HCT116 (cell line): ENCODE measurements around the gene LCN15. TPM values are rescaled to one million over a fixed set of nuclear protein-coding genes. Genes with fewer than 3 reads are reported as not detected.

Experiments used
- ATAC-seq: fragments of 200-7000 bp; cut with Tn5 transposase; 2 replicates; pipeline ENCODE4 v1.9.1; 2020; ENCODE audit warnings: mild to moderate bottlenecking, moderate library complexity
- BruUV-seq: library from RNA; stranded (reverse); fragments of 400-500 nt; replicated peaks from 2 replicates; lab custom pipeline; 2021; lab: Mats Ljungman, UMichigan
- CTCF ChIA-PET: fragments of 300-600 bp; sonication (Branson Sonifier 250); formaldehyde crosslinking; loops from one replicate; lab custom pipeline; 2021; ENCODE audit warnings: antibody characterized with exemption; lab: Charles Lee
- POLR2A ChIA-PET: fragments of 300-600, 350-600 bp; sonication (Branson Sonifier 250); formaldehyde crosslinking; loops from one replicate; lab custom pipeline; 2021; ENCODE audit warnings: antibody characterized with exemption; lab: Charles Lee
- RAD21 ChIA-PET, 2 experiments: fragments of 300-600 bp; sonication (Branson Sonifier 250); formaldehyde crosslinking; loops; one replicate each; lab custom pipeline; 2023; ENCODE audit warnings: low total read pairs in 2 of 2; ENCODE audit not compliant: uncharacterized antibody in 2 of 2, unreplicated experiment in 2 of 2, low non-redundant PET in 1 of 2; lab: Charles Lee
- DNase-seq: peaks from one replicate; pipeline ENCODE4 v3.0.0-alpha.2; 2010; ENCODE audit warnings: low read depth, low spot score
- H2AFZ ChIP-seq: fragments of 200-600 bp; shearing (Covaris generic), sonication (generic); 2 replicates; pipeline ENCODE4 v1.6.1; 2017; ENCODE audit warnings: low read depth, mixed run types, mixed read lengths, antibody characterized with exemption, low read length; ENCODE audit not compliant: poor library complexity, severe bottlenecking
- H3K27ac ChIP-seq: 2 replicates; pipeline ENCODE4 v1.5.1; 2012; ENCODE audit warnings: low read depth, low read length
- H3K27me3 ChIP-seq: fragments of 200-600 bp; sonication (generic); 2 replicates; pipeline ENCODE4 v1.6.1; 2016; ENCODE audit warnings: mixed run types, low read length, mixed read lengths; ENCODE audit not compliant: insufficient read depth
- H3K36me3 ChIP-seq, 2 experiments: fragments of 200-500 bp in 1 of 2; fragments of 200-600 bp in 1 of 2; sonication (Bioruptor generic) in 1 of 2; sonication (generic) in 1 of 2; 2 replicates each; pipeline versions ENCODE4 v1.5.1 to v1.6.1; 2014 to 2016; ENCODE audit warnings: low read length in 2 of 2, inconsistent platforms in 1 of 2, mixed read lengths in 1 of 2, mixed run types in 1 of 2; ENCODE audit not compliant: insufficient read depth in 2 of 2, control insufficient read depth in 1 of 2
- H3K4me1 ChIP-seq, 2 experiments: fragments of 200-600 bp in 1 of 2; sonication (generic) in 1 of 2; 2 replicates each; pipeline versions ENCODE4 v1.5.1 to v1.6.1; 2012 to 2017; ENCODE audit warnings: low read length in 2 of 2, inconsistent platforms in 1 of 2, mild to moderate bottlenecking in 1 of 2, mixed read lengths in 1 of 2, mixed run types in 1 of 2, moderate library complexity in 1 of 2; ENCODE audit not compliant: insufficient read depth in 2 of 2, control insufficient read depth in 1 of 2
- H3K4me2 ChIP-seq: fragments of 200-600 bp; sonication (generic); 2 replicates; pipeline ENCODE4 v1.6.1; 2017; ENCODE audit warnings: mixed run types, low read length, mixed read lengths
- H3K4me3 ChIP-seq, 2 experiments: fragments of 200-600 bp in 1 of 2; sonication (generic) in 1 of 2; replicated peaks in 1 of 2; 2 replicates each; pipeline ENCODE4 v1.5.1; 2011 to 2016; ENCODE audit warnings: low read length in 2 of 2, control low read depth in 1 of 2, low read depth in 1 of 2, mild to moderate bottlenecking in 1 of 2, mixed read lengths in 1 of 2, mixed run types in 1 of 2
- H3K79me2 ChIP-seq: fragments of 200-600 bp; sonication (generic); 2 replicates; pipeline ENCODE4 v1.6.1; 2017; ENCODE audit warnings: mild to moderate bottlenecking, mixed run types, low read length, moderate library complexity, mixed read lengths; ENCODE audit not compliant: insufficient read depth
- H3K9ac ChIP-seq: fragments of 200-600 bp; sonication (generic); 2 replicates; pipeline ENCODE4 v1.6.1; 2016; ENCODE audit warnings: low read length, mixed read lengths
- H3K9me2 ChIP-seq: fragments of 200-600 bp; sonication (generic), shearing (Covaris generic); 2 replicates; pipeline ENCODE4 v1.6.1; 2017; ENCODE audit warnings: mixed run types, mild to moderate bottlenecking, moderate library complexity; ENCODE audit not compliant: insufficient read depth
- H3K9me3 ChIP-seq, 2 experiments: fragments of 200-500 bp in 1 of 2; fragments of 200-600 bp in 1 of 2; sonication (Bioruptor generic) in 1 of 2; sonication (generic) in 1 of 2; 2 replicates each; pipeline ENCODE4 v1.6.1; 2014 to 2017; ENCODE audit warnings: low read length in 2 of 2, mixed read lengths in 2 of 2, inconsistent platforms in 1 of 2, low read depth in 1 of 2, mild to moderate bottlenecking in 1 of 2, mixed run types in 1 of 2, moderate library complexity in 1 of 2; ENCODE audit not compliant: control insufficient read depth in 1 of 2, insufficient read depth in 1 of 2
- H4K20me1 ChIP-seq: fragments of 200-600 bp; sonication (generic), shearing (Covaris generic); 2 replicates; pipeline ENCODE4 v1.6.1; 2017; ENCODE audit warnings: mixed run types, mild to moderate bottlenecking, moderate library complexity; ENCODE audit not compliant: insufficient read depth
- POLR2AphosphoS5 ChIP-seq: IDR thresholded peaks from 2 replicates; pipeline ENCODE4 v1.6.1; 2011; ENCODE audit warnings: mild to moderate bottlenecking, low read depth, low read length, moderate library complexity
- SIN3A ChIP-seq: IDR thresholded peaks from 2 replicates; pipeline ENCODE4 v1.6.1; 2012; ENCODE audit warnings: low read depth
- SP1 ChIP-seq: IDR thresholded peaks from 2 replicates; pipeline ENCODE4 v1.6.1; 2012; ENCODE audit warnings: low read depth
- TCF7L2 ChIP-seq: IDR thresholded peaks from 2 replicates; pipeline ENCODE4 v1.7.0; 2011; ENCODE audit warnings: borderline replicate concordance, inconsistent platforms; ENCODE audit not compliant: insufficient read depth, insufficient read length; ENCODE audit errors: extremely low read depth
- intact Hi-C: fragments of 100-400 bp; cut with micrococcal nuclease; formaldehyde crosslinking; loops from 2 replicates; pipeline ENCODE4 v1.10.0; 2022
- total RNA-seq: library from RNA; stranded (reverse); gene quantifications from one replicate; pipeline ENCODE4 v1.2.1, GENCODE V29; 2021; ENCODE audit not compliant: unreplicated experiment
- TF ChIP-seq, protein P1 (sequence below): IDR thresholded peaks from 2 replicates; pipeline ENCODE4 v1.6.1; 2011; ENCODE audit warnings: mild to moderate bottlenecking, low read length, moderate library complexity; ENCODE audit not compliant: insufficient replicate concordance; ENCODE audit errors: extremely low read depth
- TF ChIP-seq, protein P2 (sequence below), 3 experiments: fragments of 200-600 bp in 1 of 3; sonication (generic) in 1 of 3; IDR thresholded peaks in 2 of 3; conservative IDR thresholded peaks in 1 of 3; 2 replicates each; pipeline ENCODE4 v1.5.1; 2012 to 2017; ENCODE audit warnings: low read depth in 2 of 3, low read length in 2 of 3, antibody characterized with exemption in 1 of 3, borderline replicate concordance in 1 of 3, control low read depth in 1 of 3, mild to moderate bottlenecking in 1 of 3, mixed read lengths in 1 of 3, mixed run types in 1 of 3, moderate library complexity in 1 of 3; ENCODE audit not compliant: insufficient read depth in 1 of 3
- TF ChIP-seq, protein P3 (sequence below): IDR thresholded peaks from 2 replicates; pipeline ENCODE4 v1.6.1; 2012

LCN15 gene
- total RNA-seq, 1 experiment from 2014 or later: 0.76 TPM

DNA sequence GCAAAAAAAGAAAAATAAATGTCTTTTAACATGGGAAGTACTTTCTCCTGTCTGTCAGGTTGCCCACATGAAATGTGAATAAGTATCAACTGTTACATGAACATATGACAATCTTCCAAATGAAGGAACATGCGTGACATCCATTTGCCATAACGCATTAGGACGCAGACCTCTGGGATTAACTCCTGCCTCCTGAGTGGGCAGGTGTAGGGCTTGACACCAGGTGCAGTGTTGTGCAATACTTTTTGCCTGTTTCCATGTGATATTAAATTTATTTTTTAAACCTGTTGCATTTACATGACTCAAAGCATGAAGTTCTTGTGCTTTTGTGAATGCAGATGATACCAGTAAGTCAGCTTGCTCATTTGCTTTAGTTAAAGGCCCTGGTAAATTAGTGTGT, 18.1 kb upstream of the LCN15 start (continued):
- TF ChIP-seq, protein P1, sequence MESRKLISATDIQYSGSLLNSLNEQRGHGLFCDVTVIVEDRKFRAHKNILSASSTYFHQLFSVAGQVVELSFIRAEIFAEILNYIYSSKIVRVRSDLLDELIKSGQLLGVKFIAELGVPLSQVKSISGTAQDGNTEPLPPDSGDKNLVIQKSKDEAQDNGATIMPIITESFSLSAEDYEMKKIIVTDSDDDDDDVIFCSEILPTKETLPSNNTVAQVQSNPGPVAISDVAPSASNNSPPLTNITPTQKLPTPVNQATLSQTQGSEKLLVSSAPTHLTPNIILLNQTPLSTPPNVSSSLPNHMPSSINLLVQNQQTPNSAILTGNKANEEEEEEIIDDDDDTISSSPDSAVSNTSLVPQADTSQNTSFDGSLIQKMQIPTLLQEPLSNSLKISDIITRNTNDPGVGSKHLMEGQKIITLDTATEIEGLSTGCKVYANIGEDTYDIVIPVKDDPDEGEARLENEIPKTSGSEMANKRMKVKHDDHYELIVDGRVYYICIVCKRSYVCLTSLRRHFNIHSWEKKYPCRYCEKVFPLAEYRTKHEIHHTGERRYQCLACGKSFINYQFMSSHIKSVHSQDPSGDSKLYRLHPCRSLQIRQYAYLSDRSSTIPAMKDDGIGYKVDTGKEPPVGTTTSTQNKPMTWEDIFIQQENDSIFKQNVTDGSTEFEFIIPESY: no peak
- TF ChIP-seq, protein P2, sequence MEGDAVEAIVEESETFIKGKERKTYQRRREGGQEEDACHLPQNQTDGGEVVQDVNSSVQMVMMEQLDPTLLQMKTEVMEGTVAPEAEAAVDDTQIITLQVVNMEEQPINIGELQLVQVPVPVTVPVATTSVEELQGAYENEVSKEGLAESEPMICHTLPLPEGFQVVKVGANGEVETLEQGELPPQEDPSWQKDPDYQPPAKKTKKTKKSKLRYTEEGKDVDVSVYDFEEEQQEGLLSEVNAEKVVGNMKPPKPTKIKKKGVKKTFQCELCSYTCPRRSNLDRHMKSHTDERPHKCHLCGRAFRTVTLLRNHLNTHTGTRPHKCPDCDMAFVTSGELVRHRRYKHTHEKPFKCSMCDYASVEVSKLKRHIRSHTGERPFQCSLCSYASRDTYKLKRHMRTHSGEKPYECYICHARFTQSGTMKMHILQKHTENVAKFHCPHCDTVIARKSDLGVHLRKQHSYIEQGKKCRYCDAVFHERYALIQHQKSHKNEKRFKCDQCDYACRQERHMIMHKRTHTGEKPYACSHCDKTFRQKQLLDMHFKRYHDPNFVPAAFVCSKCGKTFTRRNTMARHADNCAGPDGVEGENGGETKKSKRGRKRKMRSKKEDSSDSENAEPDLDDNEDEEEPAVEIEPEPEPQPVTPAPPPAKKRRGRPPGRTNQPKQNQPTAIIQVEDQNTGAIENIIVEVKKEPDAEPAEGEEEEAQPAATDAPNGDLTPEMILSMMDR (IDR thresholded peaks at IDR 0.05 in 2 of 3, conservative IDR thresholded peaks at IDR 0.05 in 1 of 3; ENCODE audit: borderline replicate concordance in 1 of 3, insufficient read depth in 1 of 3, low read depth in 2 of 3, low read length in 2 of 3): no peak
- TF ChIP-seq SP1 (no peak), TCF7L2 (no peak)
- TF ChIP-seq, protein P3, sequence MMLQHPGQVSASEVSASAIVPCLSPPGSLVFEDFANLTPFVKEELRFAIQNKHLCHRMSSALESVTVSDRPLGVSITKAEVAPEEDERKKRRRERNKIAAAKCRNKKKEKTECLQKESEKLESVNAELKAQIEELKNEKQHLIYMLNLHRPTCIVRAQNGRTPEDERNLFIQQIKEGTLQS: no peak

DNA sequence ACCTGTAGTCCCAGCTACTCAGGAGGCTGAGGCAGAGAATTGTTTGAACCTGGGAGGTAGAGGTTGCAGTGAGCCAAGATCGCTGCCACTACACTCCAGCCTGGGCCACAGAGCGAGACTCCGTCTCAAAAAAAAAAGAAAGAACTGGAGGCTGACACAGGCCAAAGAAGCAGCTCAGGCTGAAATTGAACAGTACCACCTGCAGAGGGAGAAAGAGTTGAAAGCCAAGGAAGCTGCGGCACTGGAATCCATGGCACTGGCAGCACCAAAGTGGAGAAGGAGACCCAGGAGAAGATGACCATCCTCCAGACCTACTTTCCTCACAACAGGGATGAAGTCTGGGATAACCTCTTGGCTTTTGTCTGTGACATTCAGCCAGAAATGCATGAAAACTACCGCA, 15.5 kb upstream of the LCN15 start:
- POLR2A ChIA-PET: no interaction called here
- Histone ChIP-seq H3K9me3 (no peaks in the 10 kb centered on the region), H3K79me2 (no peaks in the 10 kb centered on the region), H3K27ac (no peak overlapping the region), H3K27me3 (no peaks in the 10 kb centered on the region), H2AFZ (no peak overlapping the region), H3K9me2 (no peaks in the 10 kb centered on the region), H3K36me3 (no peaks in the 10 kb centered on the region), H3K4me2 (no peak overlapping the region), H3K9ac (no peak overlapping the region), H3K4me1 (peaks cover 2 to 8% of the 10 kb centered on the region in 2 experiments; a peak in 1 of 4 replicates), H4K20me1 (no peaks in the 10 kb centered on the region), H3K4me3 (no peak overlapping the region)
- BruUV-seq: no TSS peak
- TF ChIP-seq, protein P3: no peak
- TF ChIP-seq SP1 (no peak), SIN3A (no peak), POLR2AphosphoS5 (no peak)
- TF ChIP-seq, protein P2 (IDR thresholded peaks at IDR 0.05 in 2 of 3, conservative IDR thresholded peaks at IDR 0.05 in 1 of 3; ENCODE audit: borderline replicate concordance in 1 of 3, insufficient read depth in 1 of 3, low read depth in 2 of 3, low read length in 2 of 3): peak in 1 of 3 experiments; percentile 29; a peak in 1 of 6 replicates
- ATAC-seq (peak; percentile 76), DNase-seq (no peak)
- CTCF ChIA-PET: interaction anchor here (1.0 kb wide), 1 partner anchor 10 kb away, joined by 5 read pairs; no protein-coding TSS in a partner anchor
- intact Hi-C loops: loop anchor here (10.0 kb wide), 1 partner anchor 445 kb away; the partner anchor contains the start of genes CYSRT1, RNF208 and RNF224
- RAD21 ChIA-PET: interaction anchor here in 1 of 2 experiments (0.7 kb wide), 1 partner anchor 242 kb away, joined by 3 read pairs; no protein-coding TSS in a partner anchor
